GM18520 (cell line): Measurements from ENCODE around the gene DHCR7.

ENCODE experiments used
- ATAC-seq: cut with Tn5 transposase; IDR thresholded peaks from one replicate; pipeline ENCODE4 v1.9.1; 2021; ENCODE audit not compliant: unreplicated experiment

DHCR7 gene

GRCh38 chr11:71477641-71478527, 29.7 kb upstream of the DHCR7 start:
- no peak for ATAC-seq

GRCh38 chr11:71476926-71477640, 28.9 kb upstream of the DHCR7 start:
- no peak for ATAC-seq

- no peak for ATAC-seq
Observed at GRCh38 chr11:71476031-71476430, 27.8 kb upstream of the DHCR7 start.

GRCh38 chr11:71474771-71475483, 26.7 kb upstream of the DHCR7 start:
- no peak for ATAC-seq

GRCh38 chr11:71474141-71474770, 26.1 kb upstream of the DHCR7 start:
- ATAC-seq, result no peak

- no peak for ATAC-seq
Observed at GRCh38 chr11:71473793-71474080, 25.5 kb upstream of the DHCR7 start.

- no peak for ATAC-seq
Observed at GRCh38 chr11:71472941-71473792, 25.0 kb upstream of the DHCR7 start.

- ATAC-seq, result no peak
Observed at GRCh38 chr11:71472357-71472885, 24.2 kb upstream of the DHCR7 start.

GRCh38 chr11:71470946-71471345, 22.8 kb upstream of the DHCR7 start:
- ATAC-seq, result no peak

- ATAC-seq, result no peak
Observed at GRCh38 chr11:71467164-71467563, 19.0 kb upstream of the DHCR7 start.

GRCh38 chr11:71466358-71466757, 18.2 kb upstream of the DHCR7 start:
- no peak for ATAC-seq

- no peak for ATAC-seq
Observed at GRCh38 chr11:71465054-71465453, 16.9 kb upstream of the DHCR7 start.

- no peak for ATAC-seq
Observed at GRCh38 chr11:71463331-71464211, 15.4 kb upstream of the DHCR7 start.

- ATAC-seq, result no peak
Observed at GRCh38 chr11:71462726-71463125, 14.5 kb upstream of the DHCR7 start.

- no peak for ATAC-seq
Observed at GRCh38 chr11:71461696-71462095, 13.5 kb upstream of the DHCR7 start.

- ATAC-seq, result no peak
Observed at GRCh38 chr11:71459767-71460320, 11.7 kb upstream of the DHCR7 start.

GRCh38 chr11:71459076-71459766, 11.0 kb upstream of the DHCR7 start:
- no peak for ATAC-seq
